GM21447 (cell line): ENCODE measurements around the gene CPD.
"Not testable (repeated sequence)": the region's sequence is repeated elsewhere in the genome, so short reads cannot be mapped to it uniquely, and the experiment has no call there.

Experiments used
- ATAC-seq: cut with Tn5 transposase; IDR thresholded peaks from one replicate; pipeline ENCODE4 v1.9.1; 2021; ENCODE audit not compliant: unreplicated experiment

The CPD gene

DNA sequence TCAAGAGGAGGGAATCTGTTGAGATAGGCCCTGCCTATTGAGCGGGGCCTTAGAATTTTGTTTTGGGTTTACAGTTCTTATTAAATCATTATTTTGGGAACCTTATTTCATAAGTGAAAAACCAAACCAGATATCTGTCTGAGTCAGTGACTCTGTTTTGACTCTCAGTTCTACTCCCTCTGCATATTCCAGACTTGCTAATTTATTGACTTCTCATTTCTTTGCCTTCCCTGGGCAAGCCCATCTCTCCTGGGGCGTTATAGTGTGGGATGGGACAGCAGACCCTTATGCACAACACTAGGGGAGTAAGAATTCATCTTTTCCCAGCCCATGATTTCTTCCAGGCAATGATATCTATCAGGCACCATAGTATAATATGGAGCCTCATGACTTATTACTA, 45.7 kb downstream of the CPD start:
- no peak for ATAC-seq

DNA sequence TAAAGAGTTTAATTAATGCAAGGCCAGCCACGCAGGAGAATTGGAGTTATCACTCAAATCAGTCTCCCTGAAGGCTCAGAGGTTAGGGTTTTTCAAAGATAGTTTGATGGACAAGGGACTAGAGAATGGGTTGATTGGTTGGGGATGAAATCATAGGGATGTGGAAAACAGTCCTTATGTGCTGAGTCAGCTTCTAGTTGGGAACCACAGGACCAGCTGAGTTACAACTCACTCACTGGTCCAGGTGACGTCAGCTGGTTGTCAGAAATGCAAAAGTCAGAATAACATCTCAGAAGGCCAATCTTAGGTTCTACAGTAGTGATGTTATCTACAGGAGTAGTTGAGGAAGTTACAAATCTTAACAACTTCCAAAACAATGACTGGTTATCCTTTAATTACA, 47.6 kb downstream of the CPD start:
- no peak for ATAC-seq

DNA sequence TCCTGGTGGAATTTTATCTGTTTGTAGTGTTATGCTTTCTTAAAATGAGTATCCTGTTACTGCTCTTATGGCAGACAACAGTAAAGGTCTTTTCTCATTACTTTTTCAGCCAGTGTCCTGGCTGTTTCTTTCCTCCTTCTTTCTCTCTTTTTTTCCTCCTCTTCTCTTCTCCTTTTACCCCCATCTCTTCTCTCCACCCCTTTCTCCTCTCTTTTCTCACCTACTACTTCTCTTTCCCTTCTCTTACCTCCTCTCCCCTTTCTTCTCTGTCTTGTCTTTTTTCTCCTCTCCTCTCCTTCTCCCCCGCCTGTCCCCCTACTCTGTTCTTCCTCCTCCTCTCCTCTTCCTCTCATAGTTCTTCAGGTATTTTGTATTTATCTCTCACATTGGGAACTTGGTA, 48.9 kb downstream of the CPD start:
- no peak for ATAC-seq

DNA sequence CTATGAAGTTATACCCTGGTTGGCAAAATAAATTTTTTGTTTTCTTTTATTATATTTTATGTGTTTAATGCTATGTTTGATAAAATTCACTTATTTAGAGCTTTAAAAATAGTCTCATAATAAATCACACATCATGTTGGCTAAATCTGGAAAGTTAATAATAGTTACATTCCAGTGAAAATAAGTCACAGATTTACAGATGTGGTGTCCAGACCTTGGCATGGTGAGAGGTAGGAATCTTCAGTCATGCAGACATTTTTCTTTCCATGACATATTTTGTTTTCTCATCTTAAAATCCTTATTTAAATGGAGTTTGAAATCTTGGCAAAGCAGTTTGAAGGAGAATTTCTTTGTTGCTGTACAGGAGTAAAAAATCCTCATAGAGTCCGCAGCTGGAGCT, 50.4 kb downstream of the CPD start:
- no peak for ATAC-seq

DNA sequence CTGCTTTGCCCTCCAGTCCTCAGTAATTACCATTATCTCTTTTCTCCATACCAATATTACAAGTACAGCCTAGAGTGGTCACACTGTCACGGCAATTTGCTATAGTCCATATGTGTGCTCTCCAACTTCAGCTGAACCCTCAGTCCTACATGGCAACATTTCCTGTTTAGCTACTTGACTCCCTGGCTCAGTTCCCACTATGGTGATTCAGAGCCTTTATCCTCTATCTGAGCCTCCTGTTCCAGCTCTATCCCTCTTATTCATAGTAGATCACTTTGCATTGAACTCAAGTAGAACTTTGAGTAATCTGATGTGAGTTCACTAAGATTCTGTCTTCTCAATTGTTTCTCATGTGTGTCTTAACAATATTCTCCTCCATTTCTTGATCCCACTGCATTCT, 54.8 kb downstream of the CPD start:
- ATAC-seq, result no peak

DNA sequence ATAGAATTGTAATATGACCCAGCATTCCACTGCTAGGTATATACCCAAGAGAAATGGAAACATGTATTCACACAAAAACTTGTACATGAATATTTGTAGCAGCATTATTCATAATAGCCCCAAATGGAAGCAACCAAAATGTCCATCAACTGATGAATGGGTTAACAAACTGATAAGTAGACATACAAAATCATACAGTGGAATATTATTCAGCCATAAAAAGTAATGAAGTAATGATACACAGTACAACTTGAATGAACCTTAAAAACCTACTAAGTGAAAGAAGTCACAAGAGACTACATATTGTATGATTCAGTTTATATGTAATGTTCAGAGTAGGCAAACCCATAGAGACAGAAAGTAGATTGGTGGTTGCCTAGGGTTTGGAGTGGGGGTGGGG, 58.0 kb downstream of the CPD start:
- no peak for ATAC-seq

DNA sequence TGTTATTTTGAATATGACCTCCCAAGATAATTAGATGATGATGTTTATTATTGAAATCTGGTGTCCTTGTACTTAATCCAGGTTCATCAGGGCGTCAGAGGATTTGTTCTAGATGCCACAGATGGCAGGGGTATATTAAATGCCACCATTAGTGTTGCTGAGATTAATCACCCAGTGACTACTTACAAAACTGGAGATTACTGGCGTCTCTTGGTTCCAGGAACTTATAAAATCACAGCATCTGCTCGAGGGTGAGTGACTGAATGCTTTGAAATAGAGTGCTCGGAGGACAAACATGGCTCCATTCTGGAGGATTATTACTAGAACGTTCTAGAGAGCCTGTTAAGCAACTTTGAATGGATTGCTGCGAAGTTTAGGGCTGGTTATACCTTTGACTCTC, 65.0 kb downstream of the CPD start:
- no peak for ATAC-seq

DNA sequence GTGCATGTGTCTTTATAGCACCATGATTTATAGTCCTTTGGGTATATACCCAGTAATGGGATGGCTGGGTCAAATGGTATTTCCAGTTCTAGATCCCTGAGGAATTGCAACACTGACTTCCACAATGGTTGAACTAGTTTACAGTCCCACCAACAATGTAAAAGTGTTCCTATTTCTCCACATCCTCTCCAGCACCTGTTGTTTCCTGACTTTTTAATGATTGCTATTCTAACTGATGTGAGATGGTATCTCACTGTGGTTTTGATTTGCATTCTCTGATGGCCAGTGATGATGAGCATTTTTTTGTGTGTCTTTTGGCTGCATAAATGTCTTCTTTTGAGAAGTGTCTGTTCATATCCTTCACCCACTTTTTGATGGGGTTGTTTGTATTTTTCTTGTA, 67.9 kb downstream of the CPD start:
- ATAC-seq, result not testable (repeated sequence)

DNA sequence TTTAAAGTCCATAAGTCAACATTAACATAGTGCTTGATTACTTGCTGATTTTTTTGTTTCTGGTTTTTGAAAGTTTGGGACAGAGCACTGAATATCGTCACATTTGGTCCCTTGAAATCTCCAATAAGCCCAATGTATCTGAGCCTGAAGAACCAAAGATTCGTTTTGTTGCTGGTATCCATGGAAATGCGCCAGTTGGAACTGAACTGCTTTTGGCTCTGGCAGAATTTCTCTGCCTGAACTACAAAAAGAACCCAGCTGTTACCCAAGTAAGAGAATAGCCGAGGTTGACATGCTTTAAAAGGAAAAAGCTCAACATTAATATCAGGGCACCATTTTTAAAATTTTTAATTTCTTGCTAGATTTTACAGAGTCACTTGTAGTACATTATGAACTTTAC, 70.8 kb downstream of the CPD start:
- no peak for ATAC-seq

DNA sequence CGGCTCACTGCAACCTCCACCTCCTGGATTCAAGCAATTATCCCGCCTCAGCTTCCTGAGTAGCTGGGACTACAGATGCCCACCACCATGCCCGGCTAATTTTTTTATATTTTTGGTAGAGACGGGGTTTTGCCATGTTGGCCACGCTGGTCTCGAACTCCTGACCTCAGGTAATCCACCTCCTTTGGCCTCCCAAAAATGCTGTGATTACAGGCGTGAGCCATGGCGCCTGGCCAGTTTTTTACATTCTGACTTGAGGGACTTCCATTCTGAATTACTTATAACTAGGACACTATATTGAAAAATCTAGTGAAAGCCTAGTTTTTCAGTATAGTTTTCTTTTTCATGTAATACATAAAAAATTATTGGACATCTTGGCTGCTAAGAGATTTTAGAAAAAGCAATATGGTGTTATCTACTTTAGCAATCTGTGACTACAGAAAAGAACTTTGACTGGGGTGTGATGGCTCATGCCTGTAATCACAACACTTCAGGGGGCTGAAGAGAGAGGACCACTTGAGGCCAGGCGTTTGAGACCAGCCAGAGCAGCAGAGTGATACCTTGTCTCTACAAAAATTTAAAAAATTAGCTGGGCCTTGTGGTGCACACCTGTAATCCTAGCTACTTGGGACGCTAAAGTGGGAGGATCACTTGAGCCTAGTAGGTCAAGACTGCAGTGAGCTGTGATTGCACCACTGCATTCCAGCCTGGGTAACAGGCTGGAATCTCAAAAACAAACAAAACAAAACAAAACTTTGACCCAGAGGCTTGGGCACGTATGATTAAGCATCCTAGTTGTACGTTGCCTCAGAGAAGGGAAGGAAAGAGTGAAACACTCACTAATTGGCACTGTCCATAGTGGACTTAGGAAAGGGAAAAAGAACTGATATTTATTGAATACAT, 71.6 kb downstream of the CPD start:
- ATAC-seq, result no peak

DNA sequence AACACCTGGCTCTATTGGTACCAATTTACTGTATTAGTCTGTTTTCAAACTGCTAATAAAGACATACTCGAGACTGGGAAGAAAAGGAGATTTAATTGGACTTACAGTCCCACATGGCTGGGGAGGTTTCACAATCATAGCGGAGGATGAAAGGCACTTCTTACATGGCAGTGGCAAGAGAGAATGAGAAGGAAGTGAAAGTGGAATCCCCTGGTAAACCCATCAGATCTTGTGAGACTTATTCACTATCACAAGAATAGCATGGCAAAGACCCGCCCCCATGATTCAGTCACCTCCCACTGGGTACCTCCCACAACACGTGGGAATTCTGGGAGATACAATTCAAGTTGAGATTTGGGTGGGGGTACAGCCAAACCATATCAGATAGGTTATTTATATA, 75.9 kb downstream of the CPD start:
- ATAC-seq, result no peak

DNA sequence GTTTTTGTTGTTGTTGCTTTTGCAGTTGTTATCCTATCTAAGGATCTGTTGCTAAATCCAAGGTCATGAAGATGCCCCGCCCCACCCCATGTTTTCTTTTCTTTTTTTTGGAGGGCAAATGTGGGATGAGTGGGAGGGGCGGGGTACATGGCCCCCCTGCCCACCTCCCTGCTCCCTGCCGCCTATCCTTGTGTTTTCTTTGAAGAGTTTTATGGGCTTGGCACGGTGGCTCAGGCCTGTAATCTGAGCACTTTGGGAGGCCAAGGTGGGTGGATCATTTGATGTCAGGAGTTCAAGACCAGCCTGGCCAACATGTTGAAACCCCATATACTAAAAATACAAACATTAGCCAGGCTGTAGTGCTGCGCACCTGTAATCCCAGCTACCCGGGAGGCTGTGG, 79.6 kb downstream of the CPD start:
- ATAC-seq, result no peak

DNA sequence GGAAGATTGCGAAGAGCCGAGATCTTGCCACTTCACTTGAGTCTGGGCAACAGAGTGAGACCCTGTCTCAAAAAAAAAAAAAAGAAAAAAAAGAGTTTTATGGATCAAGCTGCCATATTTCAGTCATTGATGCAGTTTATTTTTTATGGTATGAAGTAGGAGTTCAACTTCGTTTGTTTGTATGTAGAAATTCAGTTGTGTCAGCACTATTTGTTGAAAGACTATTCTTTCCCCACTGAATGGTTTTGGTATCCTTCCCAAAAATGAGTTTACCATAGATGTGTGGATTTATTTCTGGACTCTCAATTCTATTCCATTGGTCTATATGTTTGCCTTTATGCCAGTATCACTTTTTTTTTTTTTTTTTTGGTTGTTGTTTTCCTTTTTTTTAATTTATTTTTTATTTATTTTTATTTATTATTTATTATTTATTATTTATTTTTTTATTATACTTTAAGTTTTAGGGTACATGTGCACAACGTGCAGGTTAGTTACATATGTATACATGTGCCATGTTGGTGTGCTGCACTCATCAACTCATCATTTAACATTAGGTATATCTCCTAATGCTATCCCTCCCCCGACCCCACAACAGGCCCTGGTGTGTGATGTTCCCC, 80.2 kb downstream of the CPD start:
- ATAC-seq, result not testable (repeated sequence)

DNA sequence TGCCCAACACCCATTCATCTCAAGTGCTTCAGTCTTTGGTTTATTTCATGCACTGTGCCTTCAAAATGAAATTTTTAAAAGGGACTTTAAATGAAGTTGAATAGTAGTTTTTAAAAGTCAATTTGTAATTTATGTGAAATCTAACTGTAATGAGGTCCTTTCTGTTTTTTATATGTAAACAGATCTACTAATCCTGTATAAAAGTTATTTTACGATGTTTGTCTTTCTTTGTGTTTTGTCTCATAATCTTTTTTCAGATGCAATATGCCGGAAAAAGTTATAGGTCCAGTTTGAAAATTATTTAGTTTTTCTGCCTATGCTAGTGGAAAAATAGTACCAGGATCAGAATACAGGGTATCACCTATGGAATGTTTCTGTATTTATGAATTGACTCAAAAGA, 89.7 kb downstream of the CPD start:
- ATAC-seq, result no peak

DNA sequence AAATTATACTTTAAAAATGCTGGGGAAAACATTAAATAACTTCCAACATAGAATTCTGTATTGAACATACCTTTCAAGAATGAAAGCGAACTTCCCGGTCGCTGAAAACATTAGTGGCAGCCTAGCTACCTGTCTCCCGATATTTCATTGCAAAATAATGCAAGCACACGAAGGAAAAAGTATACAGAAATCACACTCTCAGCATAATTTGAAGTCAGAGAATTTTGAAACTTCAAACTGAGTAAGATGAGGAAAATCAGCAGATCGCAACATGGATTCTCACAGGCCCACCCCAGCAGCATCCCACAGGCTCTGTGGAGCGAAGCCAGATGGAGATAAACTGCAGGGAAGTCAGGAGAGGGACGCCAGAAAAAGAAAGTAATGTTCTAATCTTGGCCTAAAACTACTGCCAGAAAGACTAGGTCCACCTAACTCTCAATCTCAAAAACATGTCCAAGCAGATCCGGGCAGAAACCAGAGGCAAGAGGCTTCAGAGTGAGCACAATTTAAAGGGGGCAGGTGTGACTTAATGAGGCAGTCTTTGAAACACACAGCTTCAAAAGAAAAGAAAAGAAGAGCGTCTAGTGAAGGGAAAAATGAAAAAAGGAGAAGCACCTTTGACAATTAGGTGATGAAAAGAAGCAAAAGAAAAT, 93.6 kb downstream of the CPD start:
- ATAC-seq, result no peak

DNA sequence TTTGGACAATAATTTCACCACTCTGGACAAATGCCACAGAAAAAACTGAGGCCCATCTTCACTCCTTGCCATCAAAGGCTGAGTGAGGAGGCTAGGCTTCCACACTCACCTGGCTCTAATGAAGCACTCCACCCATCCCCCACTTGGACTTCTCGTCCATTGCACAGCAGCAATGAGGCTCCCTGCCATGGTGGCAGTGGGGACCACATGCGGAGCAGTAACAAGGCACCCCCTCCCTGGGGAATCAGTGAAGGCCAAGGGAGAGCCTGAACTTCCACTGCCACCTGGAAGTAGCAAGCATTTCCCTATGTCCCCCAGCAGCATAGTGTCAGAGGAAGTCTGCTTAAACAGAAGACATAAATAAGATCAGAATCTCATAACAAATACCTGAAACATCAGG, 96.5 kb downstream of the CPD start:
- no peak for ATAC-seq

DNA sequence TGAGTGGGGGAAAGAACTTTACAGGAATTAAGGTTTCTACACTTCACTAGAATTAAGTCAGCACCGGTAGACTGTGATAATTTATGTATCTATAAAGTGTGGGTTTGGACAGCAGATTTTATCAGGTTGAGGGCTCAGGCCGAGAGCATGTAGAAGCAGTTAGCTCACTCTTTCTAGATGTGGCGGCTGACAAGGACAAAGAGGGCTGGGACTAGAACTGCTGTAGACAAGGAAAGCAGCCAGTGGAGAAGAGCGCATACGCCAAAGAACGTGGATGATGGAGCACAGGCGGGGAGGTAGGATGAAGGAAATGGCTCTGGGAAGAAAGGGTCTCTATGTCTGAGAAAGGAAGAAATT, 98.0 kb downstream of the CPD start:
- peak; percentile 25 for ATAC-seq

DNA sequence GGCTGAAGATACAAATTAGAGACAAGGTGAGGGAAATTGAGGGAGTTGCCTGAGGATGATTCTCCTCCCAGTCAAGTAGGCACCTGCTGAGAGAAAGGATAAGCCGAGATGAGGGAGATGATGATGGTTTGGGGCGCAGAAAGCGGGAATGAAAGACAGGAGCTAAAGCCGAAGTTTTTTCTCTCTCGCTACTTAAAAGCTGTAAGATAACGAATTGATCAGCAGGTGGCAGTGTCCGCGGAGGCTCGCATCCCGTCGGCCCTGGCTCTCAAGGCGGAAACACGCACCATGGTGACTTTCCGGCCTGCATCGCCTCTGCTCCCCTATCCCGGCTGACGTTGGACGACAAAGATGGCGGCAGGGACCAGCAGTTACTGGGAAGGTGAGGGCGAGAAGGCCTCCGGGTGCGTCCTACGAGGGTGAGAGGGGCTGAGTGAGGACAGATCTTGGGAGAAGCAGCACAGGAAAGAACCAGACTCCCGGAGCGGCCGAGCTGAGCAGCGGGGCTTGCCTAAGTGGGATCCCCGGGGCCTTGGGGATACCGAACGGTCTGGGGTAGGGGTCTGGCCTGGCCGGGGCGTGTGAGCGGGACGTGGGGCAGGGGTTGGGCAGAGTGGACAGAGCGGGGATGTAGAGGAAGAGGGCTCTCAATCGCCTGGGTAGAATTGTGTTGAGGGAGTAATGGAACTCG, 98.5 kb downstream of the CPD start, which contains the start of gene GOSR1:
Gene GOSR1, plus strand, starts transcription at position 326 of the 691 bp plus-strand sequence. Its CDS starts 26 bp downstream, at position 352.
- peak; percentile 93 for ATAC-seq

DNA sequence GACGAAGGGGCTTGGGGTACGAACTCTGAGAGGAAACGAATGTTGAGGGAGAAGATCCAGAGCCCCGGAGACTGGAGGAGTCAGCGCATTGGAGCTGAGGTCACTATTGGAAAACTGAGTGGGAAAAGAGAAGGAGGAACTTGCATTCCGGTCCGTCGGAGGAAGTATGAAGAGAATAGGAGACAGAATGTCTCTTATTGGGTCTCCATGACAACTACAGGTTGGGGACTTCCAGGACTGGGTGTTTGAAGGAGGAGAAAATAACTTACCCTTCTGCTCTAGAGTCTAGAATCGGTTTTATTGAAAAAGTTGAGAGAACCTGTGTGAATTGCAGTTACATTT, 99.0 kb downstream of the CPD start:
- ATAC-seq, result no peak

DNA sequence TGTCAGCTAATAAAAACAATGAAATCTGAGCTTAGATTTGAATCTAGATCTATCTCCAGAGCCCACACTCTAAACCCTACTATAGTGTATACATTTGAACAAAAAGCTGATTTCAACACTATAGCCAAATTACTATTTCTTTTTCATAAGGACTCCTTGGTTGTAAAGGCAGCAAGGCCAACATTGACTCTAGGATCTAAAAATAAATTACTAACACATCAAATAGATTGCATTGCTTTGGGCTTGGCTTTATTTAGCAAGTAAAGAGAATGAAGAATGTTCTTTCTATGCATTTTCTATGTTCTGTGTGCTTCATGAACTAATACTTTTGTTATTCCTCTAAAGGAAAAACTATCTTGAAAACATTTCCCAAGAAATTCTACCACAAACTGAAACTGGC, 103.8 kb downstream of the CPD start:
- ATAC-seq, result no peak

DNA sequence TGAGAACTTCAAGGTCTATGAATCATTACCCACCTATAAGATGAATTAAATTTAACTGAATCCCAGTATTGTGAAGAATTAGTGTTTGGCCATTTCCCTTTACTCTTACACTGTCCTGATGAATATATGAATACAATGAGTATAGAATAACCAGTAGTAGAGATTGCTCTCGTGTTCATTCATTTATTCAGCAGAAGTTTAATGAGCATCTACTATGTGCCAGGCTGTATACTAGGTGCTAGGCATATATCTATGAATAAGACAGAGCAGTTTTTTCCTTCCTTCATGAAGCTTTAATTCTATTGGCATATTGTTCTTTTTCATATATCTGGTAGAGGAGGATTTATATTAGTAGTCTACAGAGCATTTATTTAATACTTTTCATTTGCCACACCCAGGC, 104.4 kb downstream of the CPD start:
- ATAC-seq, result no peak

DNA sequence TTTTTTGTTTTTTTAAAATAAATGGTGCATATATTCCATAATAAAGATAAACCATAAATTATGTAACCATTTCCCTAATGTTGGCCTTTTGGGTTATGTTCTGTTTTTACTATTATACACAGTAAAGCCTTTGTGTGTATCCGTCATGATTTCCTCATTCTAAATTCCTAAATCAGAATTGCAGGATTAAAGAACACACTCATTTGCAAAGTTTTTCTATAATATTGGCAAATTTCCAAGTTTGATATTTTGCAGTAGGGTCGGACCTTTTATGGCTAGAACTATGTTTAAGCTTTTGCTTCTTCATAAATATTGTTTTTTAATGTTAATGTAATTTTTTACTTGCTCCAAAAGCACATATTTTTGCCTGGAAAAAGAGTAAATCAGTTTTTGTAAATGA, 115.1 kb downstream of the CPD start:
- no peak for ATAC-seq
